ENCODE data around the gene B3GNT8. TPM values are rescaled to one million over a fixed set of nuclear protein-coding genes. Genes with fewer than 3 reads are reported as not detected.

Gene B3GNT8
- total RNA-seq, 1 experiment from 2014 or later: 3.7 TPM

DNA sequence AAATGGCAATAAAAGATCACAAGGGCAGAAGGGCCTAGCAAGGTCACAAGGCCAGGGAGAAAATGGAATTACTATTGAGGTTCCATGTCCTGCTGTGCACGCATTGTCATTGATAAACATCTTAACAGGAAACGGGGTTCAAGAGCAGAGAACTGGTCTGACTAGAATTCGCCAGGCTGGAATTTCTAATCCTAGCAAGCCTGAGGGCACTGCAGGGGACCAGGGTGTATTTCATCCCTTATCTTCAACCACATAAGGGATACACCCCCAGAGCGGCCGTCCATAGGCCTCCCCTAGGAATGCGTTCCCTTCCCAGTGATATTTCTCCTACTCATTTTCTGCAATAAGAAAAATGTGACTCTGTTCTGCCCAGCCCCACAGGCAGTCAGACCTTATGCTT lies 35.3 kb upstream of the B3GNT8 start:
- H3K9me3 ChIP-seq: 0 out of 2 replicates have a peak, but pooled peaks cover 2% of the 10 kb centered on the region
- H3K4me3 Mint-ChIP-seq (ENCODE audit: unreplicated experiment): no peak overlapping the region
- peaks cover 19% of the 10 kb centered on the region for H3K9me3 Mint-ChIP-seq (ENCODE audit: unreplicated experiment)
- H3K4me3 ChIP-seq (ENCODE audit: low read depth, low read length): no peak overlapping the region
- no peaks in the 10 kb centered on the region for H3K27me3 ChIP-seq (replicated peaks; ENCODE audit: control insufficient read depth, insufficient read depth, low read length)
- TF ChIP-seq CTCF (IDR thresholded peaks at IDR 0.05; ENCODE audit: insufficient read depth in 1 of 2, low read depth in 1 of 2, low read length in 1 of 2, severe bottlenecking in 1 of 2, unreplicated experiment in 1 of 2): no peak
- no peak for DNase-seq
- peaks cover 18% of the 10 kb centered on the region for H3K27me3 Mint-ChIP-seq (ENCODE audit: insufficient read depth, unreplicated experiment)
- no peaks in the 10 kb centered on the region for H3K36me3 Mint-ChIP-seq (ENCODE audit: insufficient read depth, unreplicated experiment)
- H3K27ac Mint-ChIP-seq (ENCODE audit: unreplicated experiment): no peak overlapping the region
- ChIA-PET CTCF (no interaction called here), POLR2A (no interaction called here)
- H3K4me1 ChIP-seq: no peaks in the 10 kb centered on the region
- intact Hi-C loops (cut with micrococcal nuclease; ENCODE audit: unreplicated experiment): no loop called here
- H3K4me1 Mint-ChIP-seq (ENCODE audit: low read depth, unreplicated experiment): peaks cover 6% of the 10 kb centered on the region
- no TSS peak for BruUV-seq (replicated peaks)
- H3K36me3 ChIP-seq (ENCODE audit: control insufficient read depth, insufficient read depth, low read length): no peaks in the 10 kb centered on the region

DNA sequence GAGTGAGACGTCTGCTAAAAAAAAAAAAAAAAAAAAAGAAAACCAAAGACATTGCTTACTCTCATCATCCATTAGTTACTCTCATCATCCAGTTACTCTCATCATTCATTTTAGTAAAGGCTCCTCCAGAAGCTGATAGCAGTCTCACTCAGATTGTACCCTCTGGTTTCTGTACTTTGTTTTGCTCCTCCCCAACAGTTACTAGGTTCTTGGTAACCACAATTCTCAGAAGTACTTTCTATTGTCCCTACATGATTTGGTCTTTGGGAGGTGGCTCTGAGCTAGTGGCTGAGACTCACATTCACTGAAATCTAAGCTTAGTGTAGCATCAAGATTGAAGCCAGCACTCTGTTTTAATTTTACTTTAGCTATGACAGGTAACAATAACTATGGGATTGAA lies 30.1 kb upstream of the B3GNT8 start:
- ChIA-PET POLR2A (interaction anchor here (0.6 kb wide), 1 partner anchor 18 kb away, joined by 3 read pairs; no protein-coding TSS in a partner anchor), CTCF (no interaction called here)
- BruUV-seq (replicated peaks): no TSS peak
- Mint-ChIP-seq H3K4me3 (ENCODE audit: unreplicated experiment) (no peak overlapping the region), H3K36me3 (ENCODE audit: insufficient read depth, unreplicated experiment) (no peaks in the 10 kb centered on the region), H3K27ac (ENCODE audit: unreplicated experiment) (no peak overlapping the region), H3K27me3 (ENCODE audit: insufficient read depth, unreplicated experiment) (peaks cover 18% of the 10 kb centered on the region), H3K9me3 (ENCODE audit: unreplicated experiment) (peaks cover 5% of the 10 kb centered on the region), H3K4me1 (ENCODE audit: low read depth, unreplicated experiment) (no peaks in the 10 kb centered on the region)
- intact Hi-C loops (cut with micrococcal nuclease; ENCODE audit: unreplicated experiment): no loop called here
- no peak for DNase-seq
- H3K4me3 ChIP-seq (ENCODE audit: low read depth, low read length): no peak overlapping the region
- no peaks in the 10 kb centered on the region for H3K27me3 ChIP-seq (replicated peaks; ENCODE audit: control insufficient read depth, insufficient read depth, low read length)
- H3K4me1 ChIP-seq: no peaks in the 10 kb centered on the region
- H3K9me3 ChIP-seq: peaks cover 2% of the 10 kb centered on the region; the same call in 1 of the 2 replicates
- no peaks in the 10 kb centered on the region for H3K36me3 ChIP-seq (ENCODE audit: control insufficient read depth, insufficient read depth, low read length)
- TF ChIP-seq CTCF (IDR thresholded peaks at IDR 0.05; ENCODE audit: insufficient read depth in 1 of 2, low read depth in 1 of 2, low read length in 1 of 2, severe bottlenecking in 1 of 2, unreplicated experiment in 1 of 2): no peak

DNA sequence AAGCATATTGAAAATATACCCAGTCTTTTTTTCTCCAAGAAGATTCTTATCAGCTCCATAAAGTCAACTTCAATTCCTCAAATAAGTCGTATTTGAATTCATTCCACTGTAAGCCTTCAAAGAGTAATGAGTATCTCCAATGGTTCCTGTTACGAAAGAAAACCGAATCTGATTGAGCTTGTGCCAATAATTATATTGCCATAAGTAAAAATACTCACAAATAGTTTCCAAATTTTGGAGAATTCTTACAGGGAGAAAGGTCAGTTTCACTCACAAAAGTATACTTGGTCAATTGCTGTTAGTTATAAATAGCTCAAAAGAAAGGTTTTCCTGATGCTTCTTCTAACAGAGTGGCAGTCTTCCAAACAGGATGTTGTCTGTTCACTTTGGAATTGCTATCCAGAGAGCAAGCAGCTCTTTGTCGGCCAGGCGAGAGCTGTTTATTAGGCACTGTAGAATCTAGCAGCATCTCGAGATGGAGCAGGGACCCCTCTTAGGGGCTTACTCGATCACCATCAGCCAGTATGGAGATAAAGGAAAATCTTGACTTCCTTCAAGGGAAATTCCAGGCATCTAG lies 29.3 kb upstream of the B3GNT8 start:
- Histone ChIP-seq H3K27me3 (replicated peaks; ENCODE audit: control insufficient read depth, insufficient read depth, low read length) (no peaks in the 10 kb centered on the region), H3K9me3 (no peaks in the 10 kb centered on the region; the same call in 1 of the 2 replicates), H3K4me1 (no peaks in the 10 kb centered on the region), H3K4me3 (ENCODE audit: low read depth, low read length) (no peak overlapping the region), H3K36me3 (ENCODE audit: control insufficient read depth, insufficient read depth, low read length) (no peaks in the 10 kb centered on the region)
- POLR2A ChIA-PET: no interaction called here
- CTCF ChIA-PET: no interaction called here
- Mint-ChIP-seq H3K4me1 (ENCODE audit: low read depth, unreplicated experiment) (no peaks in the 10 kb centered on the region), H3K4me3 (ENCODE audit: unreplicated experiment) (no peak overlapping the region), H3K36me3 (ENCODE audit: insufficient read depth, unreplicated experiment) (no peaks in the 10 kb centered on the region), H3K9me3 (ENCODE audit: unreplicated experiment) (no peaks in the 10 kb centered on the region), H3K27me3 (ENCODE audit: insufficient read depth, unreplicated experiment) (peaks cover 18% of the 10 kb centered on the region), H3K27ac (ENCODE audit: unreplicated experiment) (no peak overlapping the region)
- DNase-seq: no peak
- BruUV-seq (replicated peaks): no TSS peak
- intact Hi-C loops (cut with micrococcal nuclease; ENCODE audit: unreplicated experiment): no loop called here
- TF ChIP-seq CTCF (IDR thresholded peaks at IDR 0.05; ENCODE audit: insufficient read depth in 1 of 2, low read depth in 1 of 2, low read length in 1 of 2, severe bottlenecking in 1 of 2, unreplicated experiment in 1 of 2): no peak

Measured in Caco-2 (cell line).